DMS153 (cell line): ENCODE results near the gene TSHR.
"Not testable (repeated sequence)": the region's sequence is repeated elsewhere in the genome, so short reads cannot be mapped to it uniquely, and the experiment has no call there.

Experiments
- DNase-seq: peaks from one replicate; lab custom pipeline; 2025; lab: John Stamatoyannopoulos, UW

The TSHR gene

DNA sequence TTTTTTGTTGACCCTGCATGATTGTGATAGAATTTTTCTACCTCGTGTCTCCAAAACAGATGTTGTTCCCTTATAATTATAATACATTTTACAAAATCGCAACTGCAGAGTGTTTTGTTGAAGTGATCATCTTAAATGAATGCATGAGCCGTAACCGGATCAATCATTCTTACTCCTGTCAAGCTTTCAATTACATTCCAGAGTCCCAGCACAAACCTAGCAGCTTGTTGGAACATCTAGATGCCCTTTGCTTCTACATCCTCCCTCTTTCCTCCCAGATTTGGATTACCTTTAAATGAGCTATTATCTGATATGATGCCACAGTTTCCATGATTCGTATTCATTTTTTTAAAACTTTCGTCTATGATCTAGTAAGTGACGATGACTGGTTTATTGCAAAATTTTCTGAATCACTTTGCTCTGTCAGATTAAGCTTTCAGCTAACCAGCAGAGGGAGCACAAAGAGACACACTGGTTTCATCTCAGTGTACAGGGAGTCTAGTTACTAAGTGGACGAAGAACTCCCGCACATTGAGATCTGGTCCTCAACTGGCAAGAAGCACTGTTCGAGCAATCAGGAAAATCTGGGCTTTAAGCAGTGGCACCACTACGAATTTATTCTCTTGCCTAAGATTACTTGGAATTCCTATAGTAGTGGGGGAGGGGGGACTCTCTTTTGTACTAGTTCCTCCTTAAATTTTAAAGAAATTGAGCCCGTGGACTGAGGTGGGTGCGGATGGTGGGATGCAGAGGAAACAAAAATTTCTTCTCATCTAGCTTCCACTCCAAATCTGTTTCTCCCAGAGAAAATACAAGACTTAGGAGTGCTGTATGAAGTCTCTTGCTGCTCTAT lies 40.9 kb downstream of the TSHR start:
- DNase-seq: peak; percentile 68

DNA sequence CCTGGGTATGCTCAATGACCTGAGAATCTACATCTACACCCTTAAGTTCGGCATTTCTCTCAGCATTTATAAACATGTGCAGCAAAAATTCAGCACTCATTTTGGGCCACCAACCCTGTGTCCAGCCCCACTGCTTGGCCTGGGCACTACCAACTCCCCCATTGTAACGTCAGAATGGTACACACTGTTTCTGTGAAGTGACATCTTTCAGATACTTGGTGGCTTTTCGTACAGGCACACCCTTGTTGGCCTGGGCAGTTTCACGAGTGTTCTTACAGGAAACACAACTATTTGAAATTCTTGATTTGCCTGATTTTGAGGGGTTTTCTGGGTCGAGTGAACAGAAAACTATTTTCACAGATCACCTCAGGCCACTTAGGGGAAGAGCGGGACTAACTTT lies 46.0 kb downstream of the TSHR start:
- no peak for DNase-seq

DNA sequence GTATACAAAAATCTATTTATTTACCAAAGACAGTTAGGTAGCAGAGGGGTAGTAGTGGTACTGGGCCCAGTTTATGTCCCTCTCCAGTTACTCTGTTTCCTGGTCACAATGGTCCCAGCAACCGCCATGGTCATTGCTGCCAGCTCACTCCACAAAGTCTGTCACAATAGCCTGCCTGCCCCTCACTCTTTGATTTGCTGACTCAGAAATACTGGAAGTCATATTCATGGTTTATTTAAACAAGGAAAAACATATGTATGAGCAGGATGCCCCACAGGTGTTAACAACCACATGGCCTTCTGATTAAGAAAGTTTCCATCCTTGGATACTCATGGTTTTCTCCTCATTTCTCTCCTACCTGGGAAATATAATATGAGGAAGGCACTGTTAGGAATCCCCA lies 49.2 kb downstream of the TSHR start:
- no peak for DNase-seq

DNA sequence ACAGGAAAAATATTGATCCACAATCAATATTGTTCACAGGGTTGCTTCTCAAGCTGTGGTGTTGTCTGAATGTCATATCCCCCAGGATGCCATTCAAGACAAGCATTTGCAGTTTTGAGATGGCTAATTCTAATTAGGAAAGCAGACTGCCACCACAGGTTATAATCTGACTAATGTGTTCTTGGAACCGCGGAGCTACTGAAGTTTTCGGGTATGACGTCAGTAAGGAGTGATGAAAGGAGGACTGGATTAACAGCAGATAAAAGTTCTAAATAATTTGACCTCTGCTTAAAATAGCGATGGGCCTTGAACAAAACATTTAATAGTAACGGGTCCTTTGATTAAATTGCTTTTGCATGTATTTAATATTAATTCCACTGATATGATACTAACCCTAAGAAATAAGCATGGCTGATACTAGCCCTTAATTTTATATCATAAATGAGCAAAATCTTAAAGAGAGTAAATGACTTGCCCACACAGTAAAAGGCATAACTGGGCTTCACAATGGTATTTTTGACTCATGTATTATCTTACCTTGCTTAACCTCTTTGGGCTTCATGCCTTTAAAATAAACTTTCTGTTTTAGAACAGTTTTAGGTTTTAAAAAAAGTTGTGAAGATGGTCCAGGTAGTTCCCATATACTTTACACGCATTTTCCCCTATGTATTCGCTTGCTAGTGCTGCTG lies 50.3 kb downstream of the TSHR start:
- no peak for DNase-seq

DNA sequence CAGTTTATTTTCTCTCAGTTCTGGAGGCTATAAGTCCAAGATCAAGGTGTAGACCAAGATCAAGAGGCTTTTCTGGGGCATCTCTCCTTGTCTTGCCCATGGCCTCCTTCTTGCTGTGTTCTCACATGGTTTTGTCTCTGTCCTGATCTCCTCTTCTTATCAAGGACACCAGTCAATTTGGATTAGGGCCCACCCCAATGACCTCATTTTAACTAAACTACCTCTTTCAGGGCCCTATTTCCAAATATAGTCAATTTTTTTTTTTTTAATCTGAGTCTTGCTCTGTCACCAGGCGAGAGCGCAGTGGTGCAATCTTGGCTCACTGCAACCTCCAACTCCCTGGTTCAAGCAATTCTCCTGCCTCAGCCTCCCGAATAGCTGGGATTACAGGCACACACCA lies 50.8 kb downstream of the TSHR start:
- DNase-seq: no peak

DNA sequence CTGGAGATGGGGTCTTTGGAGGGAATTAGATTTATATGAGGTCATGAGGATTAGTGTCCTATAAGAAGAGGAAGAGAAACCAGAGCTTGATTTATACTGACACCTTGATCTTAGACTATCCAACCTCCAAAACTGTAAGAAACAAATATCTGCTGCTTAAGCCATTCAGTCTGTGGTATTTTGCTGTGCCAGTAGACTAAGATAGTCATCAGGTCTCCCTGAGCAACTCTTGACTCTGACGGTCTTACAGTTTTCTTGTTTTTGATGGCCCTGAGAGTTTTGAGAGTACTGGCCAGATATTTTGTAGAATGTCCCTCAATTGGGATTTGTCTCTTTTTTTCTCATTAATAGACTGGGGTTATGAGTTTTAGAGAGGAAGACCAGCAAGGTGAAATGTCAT lies 51.7 kb downstream of the TSHR start:
- DNase-seq: no peak

DNA sequence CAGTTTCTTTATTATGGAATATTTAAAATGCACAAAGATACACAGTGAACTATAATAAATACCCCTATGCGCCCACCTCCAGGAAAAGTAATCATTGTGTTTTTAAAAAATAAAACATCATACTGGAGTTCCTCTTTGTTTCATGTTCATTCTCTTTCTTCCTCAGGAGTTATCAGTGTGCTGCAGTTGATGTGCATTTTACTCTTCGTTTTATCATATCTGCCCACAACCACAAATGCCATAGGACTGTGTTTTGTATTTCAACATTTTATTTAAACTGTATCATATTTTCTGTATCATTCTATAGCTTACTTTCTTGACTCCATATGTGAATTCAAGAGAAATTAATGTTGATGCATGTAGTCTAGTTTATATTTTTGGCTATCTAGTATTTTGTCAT lies 53.9 kb downstream of the TSHR start:
- DNase-seq: no peak

DNA sequence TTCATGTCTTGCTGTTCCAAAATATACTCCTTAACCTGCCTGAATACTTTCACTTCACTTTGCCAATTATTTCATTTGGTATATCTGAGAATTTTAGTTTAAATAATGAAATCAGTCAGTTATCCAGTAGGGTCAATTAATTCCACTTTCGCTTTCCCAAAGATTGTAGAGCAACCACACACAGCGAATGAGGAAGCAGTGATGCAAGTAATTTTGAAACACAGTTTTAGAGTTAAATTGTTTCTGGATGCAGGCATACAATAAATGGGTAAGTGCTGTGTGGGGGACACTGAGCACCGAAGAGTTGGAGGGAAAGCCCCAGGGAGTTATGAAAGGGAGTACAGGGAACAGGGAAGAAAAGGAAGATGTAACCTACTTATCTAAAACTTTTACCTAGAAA lies 62.8 kb downstream of the TSHR start:
- no peak for DNase-seq

DNA sequence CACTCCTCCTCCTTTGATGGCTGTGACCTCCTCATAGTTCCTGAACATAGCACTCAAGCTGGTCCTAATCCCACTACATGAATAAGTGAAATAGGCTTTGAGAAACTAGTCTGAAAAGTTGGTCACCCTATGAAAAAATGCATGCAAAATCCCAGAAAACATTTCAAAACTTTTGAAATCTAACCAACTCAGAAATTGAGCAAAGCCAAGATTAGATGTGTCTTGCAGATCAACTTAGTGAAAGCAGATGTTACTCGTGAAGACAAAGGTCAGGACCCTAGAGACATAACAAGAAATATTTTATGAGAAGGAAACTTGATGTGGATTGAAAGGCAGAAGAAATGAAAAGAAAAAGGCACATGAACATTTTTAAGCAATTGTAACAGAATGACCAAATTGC lies 63.3 kb downstream of the TSHR start:
- DNase-seq: no peak

DNA sequence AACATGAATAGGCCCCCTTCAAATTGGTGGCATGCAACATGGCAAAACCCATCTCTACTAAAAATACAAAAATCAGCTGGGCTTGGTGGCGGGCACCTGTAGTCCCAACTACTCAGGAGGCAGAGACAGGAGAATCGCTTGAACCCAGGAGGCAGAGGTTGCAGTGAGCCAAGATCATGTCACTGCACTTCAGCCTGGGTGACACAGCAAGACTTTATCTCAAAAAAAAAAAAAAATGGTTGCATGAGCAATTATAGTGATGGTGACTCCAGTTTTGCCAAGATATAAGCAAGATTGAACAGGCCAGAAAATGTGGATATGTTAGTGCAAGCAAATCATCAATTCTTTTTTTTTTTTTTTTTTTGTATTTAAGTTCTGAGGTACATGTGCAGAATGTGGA lies 63.7 kb downstream of the TSHR start:
- not testable (repeated sequence) for DNase-seq

DNA sequence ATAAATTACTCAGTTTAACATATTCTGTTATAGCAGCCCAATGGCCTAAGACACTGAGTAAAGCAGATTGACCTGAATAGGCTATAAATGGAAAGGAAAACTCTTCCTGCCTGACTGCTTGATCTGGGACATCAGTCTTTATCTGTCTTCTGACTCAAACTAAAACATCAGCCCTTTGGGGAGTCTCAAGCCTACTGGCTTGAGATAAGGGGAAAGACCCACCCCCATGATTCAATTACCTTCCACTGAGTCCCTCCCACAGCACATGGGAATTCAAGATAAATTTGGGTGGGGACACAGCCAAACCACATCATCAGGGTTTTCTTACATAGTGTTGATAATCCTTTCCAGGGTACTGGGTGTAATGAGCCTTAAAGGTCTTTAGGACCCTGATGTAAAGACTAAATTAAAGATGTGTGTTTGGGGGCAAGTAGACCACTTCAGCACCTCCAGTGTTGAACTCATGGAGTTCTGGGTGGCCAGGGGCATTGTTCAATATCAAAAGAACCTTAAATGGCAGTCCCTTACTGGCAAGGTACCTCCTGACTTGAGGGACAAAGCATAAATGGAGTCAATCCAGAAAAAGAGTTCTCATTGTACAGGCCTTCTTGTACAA lies 67.8 kb downstream of the TSHR start:
- no peak for DNase-seq

DNA sequence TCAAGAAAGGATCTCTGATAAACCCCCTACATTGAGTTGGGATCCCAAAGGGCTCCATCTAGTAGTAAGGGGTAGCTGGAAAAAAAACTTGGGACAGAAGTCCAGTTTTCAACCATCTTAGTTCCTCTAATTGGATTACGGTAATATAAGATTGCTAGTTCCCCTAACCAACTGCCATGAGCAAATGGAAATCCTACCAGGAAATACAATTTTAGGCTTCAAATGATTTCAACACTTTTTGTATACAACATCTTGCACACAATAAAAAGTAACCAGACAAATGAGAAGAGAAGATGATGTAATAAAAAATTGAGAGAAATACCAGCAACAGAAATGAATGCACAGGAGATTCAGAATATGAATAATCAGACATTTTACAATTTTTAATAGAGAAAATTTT lies 73.0 kb downstream of the TSHR start:
- DNase-seq: no peak

DNA sequence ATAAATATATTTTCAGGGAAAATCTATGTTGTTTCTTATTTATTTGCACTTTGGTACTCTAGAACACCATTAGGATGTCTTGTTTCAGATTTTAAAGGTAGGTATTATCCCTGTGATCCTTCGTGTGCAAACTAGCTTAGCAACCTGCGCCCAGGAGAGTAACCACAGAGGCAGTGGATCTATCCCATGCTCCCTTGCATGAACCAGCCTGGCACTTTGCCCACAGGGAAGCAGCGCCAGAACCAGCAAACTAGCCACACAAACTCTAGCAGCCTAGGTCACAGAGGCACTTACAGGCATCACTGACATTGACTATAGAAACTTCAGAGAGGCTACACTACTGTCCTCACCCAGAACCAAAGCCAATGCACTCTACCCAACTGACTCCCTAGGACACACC lies 76.1 kb downstream of the TSHR start:
- peak; percentile 1 for DNase-seq

DNA sequence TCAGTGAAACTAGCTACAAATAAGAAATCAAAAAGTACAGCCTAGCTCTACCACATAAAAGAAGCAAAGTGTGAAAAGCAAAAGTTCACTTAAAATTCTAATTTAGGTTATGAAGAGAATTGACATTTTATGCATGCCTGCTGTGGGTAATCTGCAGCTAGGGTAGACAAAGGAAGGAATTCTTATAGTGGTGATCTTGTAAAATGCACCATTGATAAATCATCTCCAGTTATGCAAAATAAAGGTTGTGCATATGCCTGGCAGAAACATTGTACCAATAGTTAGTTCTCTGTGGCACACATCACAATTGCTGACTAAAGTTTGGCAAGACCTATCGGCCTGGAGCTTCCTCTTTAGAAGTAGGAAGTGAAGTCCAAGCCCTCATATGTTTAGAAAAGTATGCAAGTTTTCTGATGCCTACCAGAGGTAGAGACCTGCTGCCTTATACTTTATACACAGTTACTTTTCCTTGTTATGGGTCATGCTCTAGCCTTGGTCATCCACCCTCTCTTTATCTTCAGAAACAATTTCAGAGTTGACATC lies 78.3 kb downstream of the TSHR start:
- DNase-seq: no peak

DNA sequence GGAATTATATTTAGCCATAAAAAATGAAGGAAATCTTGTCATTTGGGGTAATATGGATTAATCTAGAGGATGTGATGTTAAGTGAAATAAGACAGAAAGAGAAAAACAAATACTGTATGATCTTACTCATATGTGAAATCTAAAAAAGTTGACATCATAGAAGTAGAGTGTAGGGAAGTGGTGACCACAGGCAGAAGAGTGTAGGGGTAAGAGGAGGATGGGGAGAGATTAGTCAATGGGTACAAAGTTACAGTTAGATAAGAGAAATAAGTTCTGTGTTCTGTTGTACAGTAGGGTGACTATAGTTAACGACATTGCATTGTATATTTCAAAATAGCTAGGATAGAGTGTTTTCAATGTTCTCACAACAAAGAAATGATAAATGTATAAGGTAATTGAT lies 87.0 kb downstream of the TSHR start:
- DNase-seq: no peak

DNA sequence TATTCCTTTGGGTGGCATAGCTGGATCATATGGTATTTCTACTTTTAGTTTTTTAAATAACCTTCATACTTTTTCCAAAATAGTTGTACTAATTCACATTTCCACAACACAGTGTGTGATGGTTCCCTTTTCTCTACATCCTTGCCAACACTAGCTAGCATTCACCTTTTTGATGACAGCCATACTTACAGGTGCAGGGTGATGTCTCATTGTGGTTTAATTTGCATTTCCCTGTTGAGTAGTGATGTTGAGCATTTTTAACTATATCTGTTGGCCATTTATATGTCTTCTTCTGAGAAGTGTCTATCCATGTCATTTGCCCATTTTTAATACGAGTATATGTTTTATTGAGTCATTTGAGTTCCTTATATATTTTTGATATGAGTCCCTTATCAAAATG lies 96.1 kb downstream of the TSHR start:
- DNase-seq: no peak

DNA sequence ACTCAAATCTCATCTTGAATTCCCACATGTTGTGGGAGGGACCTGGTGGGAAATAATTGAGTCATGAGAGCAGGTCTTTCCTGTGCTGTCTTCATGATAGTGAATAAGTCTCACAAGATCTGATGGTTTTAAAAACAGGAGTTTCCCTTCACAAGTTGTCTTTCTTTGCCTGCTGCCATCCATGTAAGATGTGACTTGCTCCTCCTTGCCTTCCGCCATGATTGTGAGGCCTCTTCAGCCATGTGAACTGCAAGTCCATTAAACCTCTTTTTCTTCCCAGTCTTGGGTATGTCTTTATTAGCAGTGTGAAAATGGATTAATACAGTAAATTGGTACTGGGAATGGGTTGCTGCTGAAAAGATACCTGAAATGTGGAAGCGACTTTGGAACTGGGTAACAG lies 98.6 kb downstream of the TSHR start:
- DNase-seq: not testable (repeated sequence)

DNA sequence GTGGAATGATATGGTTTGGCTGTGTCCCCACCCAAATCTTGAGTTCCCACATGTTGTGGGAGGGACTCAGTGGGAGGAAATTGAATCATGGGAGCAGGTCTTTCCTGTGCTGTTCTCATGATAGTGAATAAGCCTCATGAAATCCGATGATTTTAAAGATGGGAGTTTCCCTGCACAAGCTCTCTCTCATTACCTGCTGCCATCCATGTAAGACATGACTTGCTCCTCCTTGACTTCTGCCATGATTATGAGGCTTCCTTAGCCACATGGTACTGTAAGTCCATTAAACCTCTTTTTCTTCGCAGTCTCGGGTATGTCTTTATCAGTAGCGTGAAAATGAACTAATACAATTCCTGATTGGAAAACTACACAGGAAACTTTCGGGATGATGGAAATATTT lies 100.5 kb downstream of the TSHR start:
- DNase-seq: no peak

DNA sequence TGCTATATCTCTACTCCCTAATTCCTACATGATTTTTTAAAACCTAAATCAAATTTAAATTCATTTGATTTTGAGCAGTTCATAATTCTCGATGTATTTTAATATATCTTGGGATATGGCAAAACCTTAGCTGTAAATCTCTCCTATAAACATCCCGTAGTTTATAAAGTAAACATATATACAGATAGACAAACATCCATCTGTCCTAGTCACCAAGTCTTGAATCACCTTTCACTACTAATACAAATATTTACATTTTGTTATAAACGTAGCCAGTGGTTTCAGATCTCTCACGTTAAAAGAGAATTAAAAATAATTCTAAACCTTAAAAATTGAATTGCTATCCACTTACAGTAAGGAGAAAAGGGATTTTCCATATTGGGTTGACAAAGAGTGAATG lies 107.0 kb downstream of the TSHR start:
- no peak for DNase-seq

DNA sequence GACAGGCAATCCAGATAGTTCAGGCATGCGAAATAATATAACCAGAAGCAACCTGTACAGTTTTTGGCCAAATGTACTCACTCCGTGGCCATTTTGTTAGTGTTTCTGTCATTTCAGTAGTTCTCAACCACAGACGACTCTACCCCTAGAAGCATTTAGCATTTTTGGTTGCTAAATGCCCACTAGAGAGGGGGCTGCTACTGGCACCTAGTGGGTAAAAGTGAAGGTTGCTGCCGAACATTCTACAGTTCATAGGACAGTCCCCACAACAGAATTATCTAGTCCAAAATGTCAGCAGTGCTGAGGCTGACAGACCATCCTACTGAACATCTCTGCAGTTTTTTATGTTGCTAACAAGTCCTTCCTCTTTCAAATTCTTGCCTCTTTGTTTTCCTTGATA lies 107.4 kb downstream of the TSHR start:
- peak; percentile 3 for DNase-seq

DNA sequence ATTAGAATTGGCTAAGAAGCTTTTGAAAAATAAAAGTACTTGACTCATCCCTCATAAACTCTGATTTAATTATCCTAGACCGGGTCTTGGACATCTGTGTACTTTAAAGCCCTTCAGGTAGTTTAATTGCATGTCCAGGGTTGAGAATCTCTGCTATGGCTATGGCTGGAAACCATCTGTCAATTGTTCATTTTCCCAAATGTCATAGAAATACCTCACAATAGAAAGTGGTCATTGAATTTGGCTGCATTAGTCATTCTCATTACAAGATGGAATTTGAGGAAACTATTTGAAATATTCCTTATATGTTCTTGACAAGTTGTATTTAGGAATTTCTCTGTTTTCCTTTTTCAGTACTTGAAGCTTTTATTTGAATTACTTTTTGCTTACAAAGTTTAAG lies 111.3 kb downstream of the TSHR start:
- DNase-seq: no peak

DNA sequence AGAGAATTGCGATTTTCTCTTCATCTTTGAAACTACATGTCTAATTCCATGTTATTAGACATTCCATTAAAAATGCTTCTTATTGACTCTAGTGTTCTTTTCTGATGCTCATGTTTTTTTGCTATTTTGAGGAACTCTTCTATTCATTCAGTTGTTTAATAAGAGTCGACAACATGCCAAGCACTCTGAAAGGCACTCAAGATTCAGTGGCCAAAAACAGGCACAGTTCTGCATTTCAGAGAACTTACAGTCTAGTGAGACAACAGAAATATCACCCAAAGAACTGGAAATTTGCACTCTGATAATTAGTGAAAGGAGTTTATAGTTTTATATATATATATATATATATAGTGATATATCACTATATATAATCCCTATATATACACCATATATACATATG lies 111.7 kb downstream of the TSHR start:
- DNase-seq: no peak

DNA sequence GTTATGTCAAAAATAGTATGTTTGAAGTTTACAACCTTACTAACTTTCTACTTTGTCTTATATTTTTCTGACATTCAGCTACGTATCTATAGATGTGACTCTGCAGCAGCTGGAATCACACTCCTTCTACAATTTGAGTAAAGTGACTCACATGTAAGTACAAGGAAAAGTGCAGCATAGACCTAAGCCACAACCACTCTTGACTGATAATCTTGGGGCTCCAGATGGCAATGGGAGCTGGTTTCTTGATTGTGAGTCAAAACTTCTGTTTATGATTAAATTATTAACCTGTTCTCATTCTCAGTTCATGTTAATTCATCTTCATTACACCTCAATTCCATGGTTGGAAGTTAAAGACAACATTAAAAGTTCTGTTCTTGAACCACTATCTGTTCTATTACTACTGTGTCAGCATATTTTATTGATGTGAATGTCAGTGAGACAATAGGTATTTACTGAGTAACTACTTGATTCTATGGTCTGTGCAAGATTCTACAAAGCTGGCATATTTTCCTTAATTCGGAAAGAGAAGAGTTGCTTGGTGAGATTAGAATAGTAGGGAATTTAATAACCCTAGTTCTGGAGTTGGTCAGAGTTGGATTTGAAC lies 112.9 kb downstream of the TSHR start:
- DNase-seq: no peak
